Right lobe of liver (tissue), 4 donors: ENCODE data around the gene RASGRP3.

Source experiments
- POLR2A ChIP-seq: fragments of 450-650 bp; IDR thresholded peaks from one replicate; pipeline ENCODE4 v1.6.1; 2017; ENCODE audit warnings: antibody characterized with exemption, mild to moderate bottlenecking
- TF ChIP-seq, protein P1 (sequence below), 4 donors: fragments of 200-600 bp in 3 of 4; fragments of 450-650 bp in 1 of 4; IDR thresholded peaks; one replicate each; pipeline versions ENCODE4 v1.5.1 to v1.8.0; 2016 to 2022; ENCODE audit warnings: antibody characterized with exemption in 4 of 4, mild to moderate bottlenecking in 2 of 4
- donor health status: DM: no; HTN: no; CAD: no.
- donor health status: DM: no; HTN: no; CAD: no.
- donor health status: DM: no; HTN: yes; CAD: no.

DNA sequence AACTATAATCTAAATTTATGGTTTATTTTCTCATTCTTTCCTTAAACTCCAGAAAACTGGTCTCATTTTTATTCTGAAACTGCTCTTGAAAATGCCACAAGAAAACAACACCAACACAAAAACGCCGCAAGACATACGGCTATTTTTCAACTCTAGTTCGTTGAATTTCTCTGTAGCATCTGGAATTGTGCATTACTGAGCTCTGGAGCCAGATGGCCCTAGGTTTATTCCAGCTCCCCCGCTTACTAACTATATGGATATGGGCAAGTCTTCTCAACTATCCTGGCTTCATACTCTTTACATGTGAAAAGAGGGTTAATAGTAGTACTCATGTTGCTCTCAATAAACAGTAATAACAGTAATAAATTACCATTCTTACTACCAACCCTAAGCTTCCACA, 102.8 kb downstream of the RASGRP3 start:
- TF ChIP-seq, protein P1, sequence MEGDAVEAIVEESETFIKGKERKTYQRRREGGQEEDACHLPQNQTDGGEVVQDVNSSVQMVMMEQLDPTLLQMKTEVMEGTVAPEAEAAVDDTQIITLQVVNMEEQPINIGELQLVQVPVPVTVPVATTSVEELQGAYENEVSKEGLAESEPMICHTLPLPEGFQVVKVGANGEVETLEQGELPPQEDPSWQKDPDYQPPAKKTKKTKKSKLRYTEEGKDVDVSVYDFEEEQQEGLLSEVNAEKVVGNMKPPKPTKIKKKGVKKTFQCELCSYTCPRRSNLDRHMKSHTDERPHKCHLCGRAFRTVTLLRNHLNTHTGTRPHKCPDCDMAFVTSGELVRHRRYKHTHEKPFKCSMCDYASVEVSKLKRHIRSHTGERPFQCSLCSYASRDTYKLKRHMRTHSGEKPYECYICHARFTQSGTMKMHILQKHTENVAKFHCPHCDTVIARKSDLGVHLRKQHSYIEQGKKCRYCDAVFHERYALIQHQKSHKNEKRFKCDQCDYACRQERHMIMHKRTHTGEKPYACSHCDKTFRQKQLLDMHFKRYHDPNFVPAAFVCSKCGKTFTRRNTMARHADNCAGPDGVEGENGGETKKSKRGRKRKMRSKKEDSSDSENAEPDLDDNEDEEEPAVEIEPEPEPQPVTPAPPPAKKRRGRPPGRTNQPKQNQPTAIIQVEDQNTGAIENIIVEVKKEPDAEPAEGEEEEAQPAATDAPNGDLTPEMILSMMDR (IDR thresholded peaks at IDR 0.05), result no peak
- TF ChIP-seq POLR2A, result no peak
